ENCODE measurements around the gene TXLNG. TPM values are rescaled to one million over a fixed set of nuclear protein-coding genes. Genes with fewer than 3 reads are reported as not detected.

Gene TXLNG
- 13.9 and 14.7 TPM in 2 replicates for total RNA-seq
- long read RNA-seq, full-length matches to known transcripts: 18 of 36 reads
- long read RNA-seq, partial matches to known transcripts: 9 of 36 reads
- long read RNA-seq, other reads (novel, unspliced or antisense): 9 of 36 reads

DNA sequence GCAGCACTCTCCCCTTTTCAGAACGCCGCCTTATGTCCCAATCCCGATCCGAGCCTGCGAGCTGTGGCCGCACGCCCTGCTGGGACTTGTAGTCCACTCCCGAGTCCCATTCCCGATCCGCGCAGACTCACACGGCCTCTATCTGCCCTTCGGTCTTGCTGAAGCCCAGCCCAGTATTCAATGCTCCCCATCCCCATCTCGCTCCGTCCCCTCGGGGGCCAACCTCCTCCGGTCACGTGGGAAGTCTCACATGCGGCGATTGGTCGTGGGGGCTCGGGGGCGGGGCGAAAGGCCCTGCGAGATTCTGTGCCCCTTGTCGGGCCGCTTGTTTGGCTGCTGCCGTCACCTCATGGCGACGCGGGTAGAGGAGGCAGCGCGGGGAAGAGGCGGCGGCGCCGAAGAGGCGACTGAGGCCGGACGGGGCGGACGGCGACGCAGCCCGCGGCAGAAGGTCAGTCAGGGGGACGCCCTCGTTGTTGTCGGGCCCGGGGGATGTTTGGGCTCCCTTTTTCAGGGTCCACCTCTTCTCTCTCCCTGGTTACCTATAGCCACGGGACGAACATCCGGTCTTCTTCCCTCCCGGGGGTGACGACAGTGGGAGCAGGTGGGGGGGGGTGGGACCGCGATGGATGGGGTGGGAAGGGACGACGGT lies at the start of gene TXLNG:
TSS of gene TXLNG (plus strand) at position 328 of the 652 bp plus-strand sequence. CDS start at position 350, 22 bp downstream.
- Mint-ChIP-seq H3K27me3 (ENCODE audit: unreplicated experiment) (no peaks in the 10 kb centered on the region), H3K27ac (ENCODE audit: unreplicated experiment) (peak within 1 kb of the TSS; percentile 59), H3K4me3 (ENCODE audit: unreplicated experiment) (peak within 1 kb of the TSS; percentile 84), H3K36me3 (ENCODE audit: unreplicated experiment) (no peaks in the 10 kb centered on the region), H3K4me1 (ENCODE audit: unreplicated experiment) (peaks cover 17% of the 10 kb centered on the region), H3K9me3 (ENCODE audit: unreplicated experiment) (no peaks in the 10 kb centered on the region)
- TF ChIP-seq, protein P1, sequence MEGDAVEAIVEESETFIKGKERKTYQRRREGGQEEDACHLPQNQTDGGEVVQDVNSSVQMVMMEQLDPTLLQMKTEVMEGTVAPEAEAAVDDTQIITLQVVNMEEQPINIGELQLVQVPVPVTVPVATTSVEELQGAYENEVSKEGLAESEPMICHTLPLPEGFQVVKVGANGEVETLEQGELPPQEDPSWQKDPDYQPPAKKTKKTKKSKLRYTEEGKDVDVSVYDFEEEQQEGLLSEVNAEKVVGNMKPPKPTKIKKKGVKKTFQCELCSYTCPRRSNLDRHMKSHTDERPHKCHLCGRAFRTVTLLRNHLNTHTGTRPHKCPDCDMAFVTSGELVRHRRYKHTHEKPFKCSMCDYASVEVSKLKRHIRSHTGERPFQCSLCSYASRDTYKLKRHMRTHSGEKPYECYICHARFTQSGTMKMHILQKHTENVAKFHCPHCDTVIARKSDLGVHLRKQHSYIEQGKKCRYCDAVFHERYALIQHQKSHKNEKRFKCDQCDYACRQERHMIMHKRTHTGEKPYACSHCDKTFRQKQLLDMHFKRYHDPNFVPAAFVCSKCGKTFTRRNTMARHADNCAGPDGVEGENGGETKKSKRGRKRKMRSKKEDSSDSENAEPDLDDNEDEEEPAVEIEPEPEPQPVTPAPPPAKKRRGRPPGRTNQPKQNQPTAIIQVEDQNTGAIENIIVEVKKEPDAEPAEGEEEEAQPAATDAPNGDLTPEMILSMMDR (IDR thresholded peaks at IDR 0.05): no peak
- peak; percentile 100 for DNase-seq (ENCODE audit: extremely low spot score, unreplicated experiment)

DNA sequence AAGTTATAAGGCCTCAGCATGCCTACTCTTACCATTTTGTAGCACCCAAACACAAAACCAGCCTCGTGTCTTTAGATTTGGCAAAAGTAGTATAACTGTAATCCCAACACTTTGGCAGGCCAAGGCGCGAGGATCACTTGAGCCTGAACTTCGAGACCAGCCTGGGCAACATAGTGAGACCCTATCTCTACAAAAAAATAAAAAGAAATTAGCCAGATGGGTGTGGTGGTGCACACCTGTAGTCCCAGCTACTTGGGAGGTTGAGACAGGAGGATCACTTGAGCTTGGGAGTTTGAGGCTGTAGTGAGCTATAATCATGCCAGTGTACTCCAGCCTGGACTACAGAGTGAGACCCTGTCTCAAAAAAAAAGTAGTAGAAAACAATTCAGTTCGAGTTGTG lies 49.2 kb upstream of the TXLNG start:
- Mint-ChIP-seq H3K4me3 (ENCODE audit: unreplicated experiment) (no peak overlapping the region), H3K9me3 (ENCODE audit: unreplicated experiment) (no peaks in the 10 kb centered on the region), H3K36me3 (ENCODE audit: unreplicated experiment) (peaks cover 45% of the 10 kb centered on the region), H3K27ac (ENCODE audit: unreplicated experiment) (no peak overlapping the region), H3K4me1 (ENCODE audit: unreplicated experiment) (peaks cover 5% of the 10 kb centered on the region), H3K27me3 (ENCODE audit: unreplicated experiment) (no peaks in the 10 kb centered on the region)
- TF ChIP-seq, protein P1 (IDR thresholded peaks at IDR 0.05): no peak
- DNase-seq (ENCODE audit: extremely low spot score, unreplicated experiment): no peak

DNA sequence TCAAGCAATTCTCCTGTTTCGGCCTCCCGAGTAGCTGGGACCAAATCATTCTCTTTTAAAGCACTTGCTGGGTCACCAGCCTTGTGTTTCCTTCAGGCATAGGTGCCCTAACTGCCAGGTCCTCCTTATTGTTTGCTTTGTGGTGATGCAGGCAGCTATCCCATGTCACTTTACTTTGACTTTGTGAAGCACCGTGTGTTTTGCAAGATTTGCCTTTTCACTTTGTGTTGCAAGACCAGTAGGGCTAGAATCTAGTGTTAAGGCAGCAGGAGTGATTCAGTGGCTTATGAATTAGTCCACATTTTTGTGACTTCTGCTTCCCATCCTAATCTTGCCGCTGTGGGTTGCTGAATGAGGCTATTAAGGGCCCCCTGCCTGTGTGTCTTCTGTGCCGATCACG lies 46.7 kb upstream of the TXLNG start:
- no peak for DNase-seq (ENCODE audit: extremely low spot score, unreplicated experiment)
- H3K9me3 Mint-ChIP-seq (ENCODE audit: unreplicated experiment): no peaks in the 10 kb centered on the region
- no peak overlapping the region for H3K27ac Mint-ChIP-seq (ENCODE audit: unreplicated experiment)
- no peaks in the 10 kb centered on the region for H3K27me3 Mint-ChIP-seq (ENCODE audit: unreplicated experiment)
- TF ChIP-seq, protein P1 (IDR thresholded peaks at IDR 0.05): no peak
- H3K4me3 Mint-ChIP-seq (ENCODE audit: unreplicated experiment): no peak overlapping the region
- H3K36me3 Mint-ChIP-seq (ENCODE audit: unreplicated experiment): peaks cover 52% of the 10 kb centered on the region
- no peaks in the 10 kb centered on the region for H3K4me1 Mint-ChIP-seq (ENCODE audit: unreplicated experiment)

DNA sequence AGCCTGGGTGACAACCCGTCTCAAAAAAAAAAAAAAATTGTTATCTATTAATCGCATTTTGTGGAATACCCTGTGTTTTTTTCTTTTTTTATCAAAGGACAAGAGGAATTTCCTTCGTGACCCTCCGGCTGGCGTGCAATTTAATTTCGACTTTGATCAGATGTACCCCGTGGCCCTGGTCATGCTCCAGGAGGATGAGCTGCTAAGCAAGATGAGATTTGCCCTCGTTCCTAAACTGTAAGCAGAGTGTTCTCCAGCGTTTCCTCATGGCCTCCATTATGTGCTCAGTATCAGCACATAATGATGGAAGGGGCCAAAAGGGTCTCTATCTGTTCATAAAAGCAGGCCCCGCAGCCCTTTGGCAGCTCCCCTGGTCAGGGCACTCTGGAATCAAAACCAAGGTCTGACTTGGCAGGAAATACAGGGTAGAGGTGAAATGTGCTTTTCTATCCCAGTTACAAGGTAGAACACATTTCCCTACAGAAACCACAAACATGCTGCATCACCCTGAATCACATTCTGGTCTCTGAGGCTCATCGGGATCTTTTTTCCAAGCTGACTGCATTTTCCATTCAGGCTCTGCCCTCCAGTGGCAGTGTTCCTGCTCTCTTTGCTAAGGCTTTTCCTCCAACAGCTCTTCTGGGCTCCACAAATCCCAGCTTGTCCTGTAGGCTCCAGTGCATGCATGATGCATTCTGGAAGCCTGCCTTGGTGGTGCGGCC lies 42.5 kb upstream of the TXLNG start:
- Mint-ChIP-seq H3K9me3 (ENCODE audit: unreplicated experiment) (no peaks in the 10 kb centered on the region), H3K27me3 (ENCODE audit: unreplicated experiment) (no peaks in the 10 kb centered on the region), H3K4me1 (ENCODE audit: unreplicated experiment) (no peaks in the 10 kb centered on the region), H3K4me3 (ENCODE audit: unreplicated experiment) (no peak overlapping the region), H3K36me3 (ENCODE audit: unreplicated experiment) (peaks cover 44% of the 10 kb centered on the region), H3K27ac (ENCODE audit: unreplicated experiment) (no peak overlapping the region)
- DNase-seq (ENCODE audit: extremely low spot score, unreplicated experiment): no peak
- TF ChIP-seq, protein P1 (IDR thresholded peaks at IDR 0.05): no peak

DNA sequence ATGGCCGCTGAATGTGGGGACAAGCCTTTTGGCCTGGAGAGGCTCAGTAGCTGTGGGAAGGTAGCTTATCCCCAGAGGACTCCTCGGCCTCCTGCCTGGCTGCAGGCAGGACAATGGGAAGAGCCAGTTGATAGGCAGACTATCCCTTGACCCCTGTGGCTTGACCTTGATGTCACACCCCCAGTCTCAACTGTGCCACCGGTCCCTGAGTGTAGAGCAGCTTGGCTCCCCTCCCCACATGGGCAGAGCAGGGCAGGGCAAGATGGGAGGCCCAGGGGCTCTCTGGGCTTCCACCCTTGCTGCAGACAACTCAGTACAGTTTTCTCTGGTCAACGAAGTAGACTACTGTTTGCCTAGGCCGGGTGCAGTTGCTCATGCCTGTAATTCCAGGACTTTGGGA lies 41.2 kb upstream of the TXLNG start:
- TF ChIP-seq, protein P1 (IDR thresholded peaks at IDR 0.05): no peak
- Mint-ChIP-seq H3K4me3 (ENCODE audit: unreplicated experiment) (no peak overlapping the region), H3K9me3 (ENCODE audit: unreplicated experiment) (no peaks in the 10 kb centered on the region), H3K4me1 (ENCODE audit: unreplicated experiment) (no peaks in the 10 kb centered on the region), H3K27me3 (ENCODE audit: unreplicated experiment) (no peaks in the 10 kb centered on the region), H3K27ac (ENCODE audit: unreplicated experiment) (no peak overlapping the region), H3K36me3 (ENCODE audit: unreplicated experiment) (peaks cover 39% of the 10 kb centered on the region)
- no peak for DNase-seq (ENCODE audit: extremely low spot score, unreplicated experiment)
